ENCODE data around the gene RALGPS1.

Gene RALGPS1

DNA sequence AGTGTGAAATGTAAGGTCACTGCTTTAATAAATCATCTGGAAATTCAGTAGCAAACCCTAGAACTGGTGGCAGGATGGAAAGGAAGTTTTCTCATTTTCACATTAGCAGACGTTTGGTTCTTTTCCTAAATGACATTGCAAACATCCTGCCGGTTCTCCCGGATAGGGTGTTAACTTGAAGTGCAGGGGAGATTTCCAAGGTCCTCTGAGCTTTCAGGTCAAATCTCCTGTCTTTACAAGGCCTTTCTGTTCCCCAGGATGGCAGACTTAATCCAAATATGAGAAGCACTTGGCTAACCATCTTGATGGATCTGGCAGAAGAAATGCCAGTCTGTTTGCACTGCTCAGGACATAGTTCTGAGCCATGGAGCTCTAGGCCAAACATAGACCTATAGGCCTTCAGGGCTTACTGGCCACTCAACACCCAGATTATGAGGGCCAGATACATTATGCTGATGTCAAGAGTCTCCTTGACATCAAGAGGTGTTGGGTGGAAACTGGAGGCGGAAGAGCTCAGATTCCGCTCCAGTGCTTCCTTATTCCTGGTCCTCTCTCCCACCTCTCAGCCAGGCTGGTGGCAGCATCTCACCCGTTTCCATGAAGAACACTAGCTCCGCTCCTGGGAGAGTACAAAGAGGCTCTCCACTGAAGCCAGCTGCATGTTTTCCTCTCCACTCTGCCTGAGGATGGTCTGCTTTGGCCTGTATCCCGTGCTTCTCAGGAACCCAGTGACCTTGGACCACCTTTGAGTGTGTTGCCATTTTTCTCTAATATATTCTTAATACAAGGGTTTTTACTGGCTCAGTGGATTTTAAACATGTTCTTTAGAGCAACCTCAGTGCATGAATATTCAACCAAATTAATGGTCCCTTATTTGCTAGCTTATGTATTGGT lies 61.0 kb downstream of the RALGPS1 start:
- Histone ChIP-seq H3K9ac (ENCODE audit: low read length) (no peak overlapping the region), H2AFZ (ENCODE audit: low read length) (no peak overlapping the region), H3F3A (ENCODE audit: insufficient read depth, low read length) (no peaks in the 10 kb centered on the region)

GRCh38 chr9:126979461-126979860 lies 64.9 kb downstream of the RALGPS1 start:
- no peaks in the 10 kb centered on the region for H3K9me3 ChIP-seq (replicated peaks; ENCODE audit: insufficient read depth, low read length)
- H3K4me2 ChIP-seq (ENCODE audit: low read depth, low read length) = no peak overlapping the region
- no peak overlapping the region for H3K27ac ChIP-seq (ENCODE audit: low read length)
- no peaks in the 10 kb centered on the region for H3K27me3 ChIP-seq (replicated peaks; ENCODE audit: insufficient read depth, low read length)
- no peak overlapping the region for H3K9ac ChIP-seq (ENCODE audit: low read length)
- DNase-seq = no peak
- no peaks in the 10 kb centered on the region for H3K36me3 ChIP-seq (replicated peaks; ENCODE audit: insufficient read depth, low read length)
- H3K4me1 ChIP-seq (ENCODE audit: low read length) = no peaks in the 10 kb centered on the region
- H2AFZ ChIP-seq (ENCODE audit: low read length) = no peak overlapping the region
- TF ChIP-seq EZH2 (optimal IDR thresholded peaks at IDR 0.05; ENCODE audit: low read depth, low read length) = no peak
- TF ChIP-seq EZH2phosphoT487 (IDR thresholded peaks at IDR 0.05; ENCODE audit: low read length) = no peak
- TF ChIP-seq, protein P1, sequence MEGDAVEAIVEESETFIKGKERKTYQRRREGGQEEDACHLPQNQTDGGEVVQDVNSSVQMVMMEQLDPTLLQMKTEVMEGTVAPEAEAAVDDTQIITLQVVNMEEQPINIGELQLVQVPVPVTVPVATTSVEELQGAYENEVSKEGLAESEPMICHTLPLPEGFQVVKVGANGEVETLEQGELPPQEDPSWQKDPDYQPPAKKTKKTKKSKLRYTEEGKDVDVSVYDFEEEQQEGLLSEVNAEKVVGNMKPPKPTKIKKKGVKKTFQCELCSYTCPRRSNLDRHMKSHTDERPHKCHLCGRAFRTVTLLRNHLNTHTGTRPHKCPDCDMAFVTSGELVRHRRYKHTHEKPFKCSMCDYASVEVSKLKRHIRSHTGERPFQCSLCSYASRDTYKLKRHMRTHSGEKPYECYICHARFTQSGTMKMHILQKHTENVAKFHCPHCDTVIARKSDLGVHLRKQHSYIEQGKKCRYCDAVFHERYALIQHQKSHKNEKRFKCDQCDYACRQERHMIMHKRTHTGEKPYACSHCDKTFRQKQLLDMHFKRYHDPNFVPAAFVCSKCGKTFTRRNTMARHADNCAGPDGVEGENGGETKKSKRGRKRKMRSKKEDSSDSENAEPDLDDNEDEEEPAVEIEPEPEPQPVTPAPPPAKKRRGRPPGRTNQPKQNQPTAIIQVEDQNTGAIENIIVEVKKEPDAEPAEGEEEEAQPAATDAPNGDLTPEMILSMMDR (IDR thresholded peaks at IDR 0.05; ENCODE audit: low read length) = no peak
- no peaks in the 10 kb centered on the region for H3K79me2 ChIP-seq (ENCODE audit: low read length)
- no peak overlapping the region for H3K4me3 ChIP-seq (ENCODE audit: low read length)
- H3F3A ChIP-seq (ENCODE audit: insufficient read depth, low read length) = no peaks in the 10 kb centered on the region
- H3K9me2 ChIP-seq (replicated peaks; ENCODE audit: insufficient read depth, low read length) = no peaks in the 10 kb centered on the region
- no peaks in the 10 kb centered on the region for H4K20me1 ChIP-seq (ENCODE audit: insufficient read depth, low read length)

More for the DNA sequence above, 61.0 kb downstream of the RALGPS1 start:
- DNase-seq = no peak
- H3K9me2 ChIP-seq (replicated peaks; ENCODE audit: insufficient read depth, low read length) = no peaks in the 10 kb centered on the region
- H3K27me3 ChIP-seq (replicated peaks; ENCODE audit: insufficient read depth, low read length) = no peaks in the 10 kb centered on the region
- no peaks in the 10 kb centered on the region for H3K79me2 ChIP-seq (ENCODE audit: low read length)
- TF ChIP-seq EZH2 (optimal IDR thresholded peaks at IDR 0.05; ENCODE audit: low read depth, low read length) (no peak), EZH2phosphoT487 (IDR thresholded peaks at IDR 0.05; ENCODE audit: low read length) (no peak)
- TF ChIP-seq, protein P1 (IDR thresholded peaks at IDR 0.05; ENCODE audit: low read length) = no peak
- H3K9me3 ChIP-seq (replicated peaks; ENCODE audit: insufficient read depth, low read length) = no peaks in the 10 kb centered on the region
- no peak overlapping the region for H3K4me2 ChIP-seq (ENCODE audit: low read depth, low read length)
- H3K27ac ChIP-seq (ENCODE audit: low read length) = no peak overlapping the region
- H3K36me3 ChIP-seq (replicated peaks; ENCODE audit: insufficient read depth, low read length) = no peaks in the 10 kb centered on the region
- no peak overlapping the region for H3K4me3 ChIP-seq (ENCODE audit: low read length)
- H3K4me1 ChIP-seq (ENCODE audit: low read length) = no peaks in the 10 kb centered on the region
- no peaks in the 10 kb centered on the region for H4K20me1 ChIP-seq (ENCODE audit: insufficient read depth, low read length)

DNA sequence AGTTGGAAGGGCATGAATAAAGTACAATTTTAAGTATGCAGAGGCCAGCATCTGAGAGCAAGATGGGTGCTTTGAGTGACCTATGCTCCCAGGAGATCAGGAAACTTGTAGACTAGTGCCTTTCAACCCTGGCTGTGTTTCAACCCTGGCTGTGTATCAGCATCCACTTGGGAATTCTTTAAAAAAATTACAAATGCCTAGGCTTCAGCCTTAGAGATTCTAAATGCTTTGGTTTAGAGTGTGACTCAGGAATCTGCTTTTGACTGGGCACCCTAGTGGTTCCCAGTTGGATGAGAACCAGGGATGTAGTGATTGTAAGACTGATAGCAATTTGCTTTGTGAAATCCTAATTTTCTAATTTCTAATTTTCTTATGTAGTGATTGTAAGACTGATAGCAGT lies 65.6 kb downstream of the RALGPS1 start:
- Histone ChIP-seq H3K4me2 (ENCODE audit: low read depth, low read length) (no peak overlapping the region), H3K27ac (ENCODE audit: low read length) (no peak overlapping the region), H3K9me2 (replicated peaks; ENCODE audit: insufficient read depth, low read length) (no peaks in the 10 kb centered on the region), H3K36me3 (replicated peaks; ENCODE audit: insufficient read depth, low read length) (no peaks in the 10 kb centered on the region), H3K9me3 (replicated peaks; ENCODE audit: insufficient read depth, low read length) (no peaks in the 10 kb centered on the region), H3K27me3 (replicated peaks; ENCODE audit: insufficient read depth, low read length) (no peaks in the 10 kb centered on the region), H3K9ac (ENCODE audit: low read length) (no peak overlapping the region), H3K79me2 (ENCODE audit: low read length) (no peaks in the 10 kb centered on the region), H4K20me1 (ENCODE audit: insufficient read depth, low read length) (no peaks in the 10 kb centered on the region), H2AFZ (ENCODE audit: low read length) (no peak overlapping the region), H3K4me1 (ENCODE audit: low read length) (peaks cover 5% of the 10 kb centered on the region; the same call in 1 of the 2 replicates), H3K4me3 (ENCODE audit: low read length) (no peak overlapping the region), H3F3A (ENCODE audit: insufficient read depth, low read length) (no peaks in the 10 kb centered on the region)
- TF ChIP-seq, protein P1 (IDR thresholded peaks at IDR 0.05; ENCODE audit: low read length) = no peak
- no peak for TF ChIP-seq EZH2phosphoT487 (IDR thresholded peaks at IDR 0.05; ENCODE audit: low read length)
- no peak for TF ChIP-seq EZH2 (optimal IDR thresholded peaks at IDR 0.05; ENCODE audit: low read depth, low read length)
- DNase-seq = no peak
